Endothelial cell of hepatic sinusoid (primary cell): ENCODE data around the gene PMEPA1.

Experiments
- in situ Hi-C: cut with HindIII; loops from 2 replicates; pipeline ENCODE4 v1.10.0; 2017; ENCODE audit warnings: low sequenced_read_pairs

The PMEPA1 gene

DNA sequence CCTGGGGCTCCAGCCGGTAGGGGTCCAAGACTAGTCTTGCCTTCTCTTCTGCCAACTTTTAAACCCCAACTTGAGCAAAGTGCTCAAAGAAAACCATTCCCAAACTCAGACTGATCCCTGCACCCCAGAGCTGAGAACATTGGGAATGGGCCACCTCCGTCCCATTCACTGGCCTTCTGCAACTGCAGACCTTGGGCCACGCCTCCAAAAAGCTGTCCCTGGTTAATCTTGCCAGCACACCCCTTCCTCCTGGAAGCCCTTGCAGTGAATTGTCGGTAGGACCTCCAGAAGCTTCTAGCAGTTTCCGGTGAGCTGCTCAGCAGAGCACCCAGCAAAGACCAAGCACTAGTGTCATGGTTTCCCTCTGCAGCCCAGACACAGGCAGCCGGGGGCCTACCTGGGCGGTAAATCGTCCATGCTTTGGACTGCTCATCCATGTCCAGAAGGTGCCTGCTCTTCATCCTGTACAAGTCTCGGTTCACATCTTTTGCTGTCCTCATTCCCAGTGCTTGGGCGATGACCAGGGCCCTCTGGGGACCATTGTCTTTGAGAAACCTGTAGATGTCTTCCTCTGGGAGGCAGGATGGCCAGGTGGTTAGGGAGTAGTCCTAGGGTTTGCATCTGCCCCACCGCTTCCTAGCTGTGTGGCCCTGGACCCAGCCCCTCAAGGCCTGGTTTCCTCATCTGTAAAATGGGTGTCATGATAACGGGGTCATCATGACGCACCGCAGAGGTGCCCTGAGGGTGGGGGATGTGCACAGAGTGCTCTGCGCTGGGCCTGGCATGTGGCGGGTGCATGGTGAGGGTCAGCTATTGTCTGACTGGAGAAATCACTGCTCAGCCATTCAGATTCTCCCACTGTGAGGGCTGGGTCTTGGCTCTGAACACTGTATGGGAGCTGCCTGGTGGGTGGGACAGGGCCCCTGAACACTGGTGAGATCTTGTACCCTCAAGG lies 95.0 kb downstream of the PMEPA1 start:
- in situ Hi-C loops = loop anchor here (5.0 kb wide), 1 partner anchor 573 kb away; no protein-coding TSS in a partner anchor

- in situ Hi-C loops = loop anchor here (5.0 kb wide), 1 partner anchor 574 kb away; no protein-coding TSS in a partner anchor
These were observed 96.3 kb downstream of the PMEPA1 start for GRCh38 chr20:57613481-57613921.

GRCh38 chr20:57612916-57613315 lies 96.9 kb downstream of the PMEPA1 start:
- in situ Hi-C loops = loop anchor here (5.0 kb wide), 1 partner anchor 574 kb away; no protein-coding TSS in a partner anchor

GRCh38 chr20:57612436-57612835 lies 97.4 kb downstream of the PMEPA1 start:
- in situ Hi-C loops = loop anchor here (5.0 kb wide), 1 partner anchor 575 kb away; no protein-coding TSS in a partner anchor

DNA sequence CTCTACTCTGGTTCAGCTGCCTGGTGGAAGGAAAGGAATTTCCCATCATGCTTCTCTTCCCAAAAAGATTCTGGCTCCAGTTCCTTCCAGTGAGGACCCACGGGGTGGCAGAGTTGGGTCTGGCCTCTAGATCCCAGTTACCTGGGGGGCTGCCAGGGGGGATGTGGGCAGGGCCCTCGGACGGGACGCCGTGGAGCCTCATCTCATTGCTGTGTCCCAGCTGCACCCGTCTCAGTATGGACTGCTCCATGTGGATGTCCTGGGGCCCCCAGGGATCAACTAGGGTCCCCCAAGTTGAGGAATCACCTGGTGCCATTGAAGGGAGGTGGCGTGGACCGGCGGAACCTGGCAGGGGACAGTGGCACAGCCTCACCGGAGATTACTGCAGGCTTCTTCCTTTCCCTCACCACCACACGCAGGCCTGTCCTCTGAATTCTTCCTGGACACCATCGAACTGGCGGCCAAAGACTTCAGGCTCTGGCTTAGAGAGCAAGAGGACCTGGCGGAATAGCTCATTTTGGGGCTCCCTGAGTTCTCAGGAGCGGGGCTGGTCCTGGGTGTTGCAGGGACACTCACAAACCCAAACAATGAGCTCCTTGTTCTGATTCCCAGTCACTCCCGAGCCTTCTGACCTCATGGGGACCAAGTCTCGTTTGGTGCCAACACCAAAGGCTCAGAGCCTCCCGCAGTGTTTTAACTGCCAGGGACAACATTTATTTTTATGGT lies 98.1 kb downstream of the PMEPA1 start:
- in situ Hi-C loops = loop anchor here (5.0 kb wide), 1 partner anchor 576 kb away; no protein-coding TSS in a partner anchor

DNA sequence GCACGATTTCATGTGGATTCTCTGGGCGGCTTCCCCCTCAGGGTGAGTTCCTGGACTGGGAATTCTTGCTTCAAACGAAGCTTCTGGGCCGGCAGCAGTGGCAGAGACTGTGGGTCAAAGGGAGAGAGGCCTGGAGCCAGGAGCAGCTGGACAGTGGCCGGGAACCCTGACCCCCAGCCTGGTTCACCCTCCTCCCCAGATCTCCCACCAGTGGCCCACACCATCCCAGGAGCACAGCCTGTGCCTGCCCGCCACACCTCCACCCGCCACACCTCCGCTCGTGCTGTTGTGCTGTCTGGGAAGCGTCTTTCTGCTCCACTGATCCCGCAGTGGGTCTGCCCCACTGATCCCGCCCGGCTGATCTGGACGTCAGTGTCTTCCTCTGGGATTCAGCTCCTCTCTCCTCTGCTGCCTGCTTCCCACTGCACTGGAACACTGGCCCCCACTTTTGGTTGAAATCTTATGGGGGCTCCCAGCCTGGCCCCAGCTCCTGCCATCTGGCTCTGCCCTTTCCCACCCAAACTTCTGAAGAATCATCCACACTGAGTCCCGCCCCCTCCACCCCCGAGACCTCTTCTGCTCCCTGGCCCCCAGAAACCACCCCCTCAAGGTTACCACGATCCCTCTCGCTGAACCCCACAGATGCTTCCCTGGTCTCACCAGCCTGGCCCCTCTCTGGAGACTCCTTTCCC lies 99.4 kb downstream of the PMEPA1 start:
- in situ Hi-C loops = loop anchor here (5.0 kb wide), 1 partner anchor 577 kb away; no protein-coding TSS in a partner anchor

DNA sequence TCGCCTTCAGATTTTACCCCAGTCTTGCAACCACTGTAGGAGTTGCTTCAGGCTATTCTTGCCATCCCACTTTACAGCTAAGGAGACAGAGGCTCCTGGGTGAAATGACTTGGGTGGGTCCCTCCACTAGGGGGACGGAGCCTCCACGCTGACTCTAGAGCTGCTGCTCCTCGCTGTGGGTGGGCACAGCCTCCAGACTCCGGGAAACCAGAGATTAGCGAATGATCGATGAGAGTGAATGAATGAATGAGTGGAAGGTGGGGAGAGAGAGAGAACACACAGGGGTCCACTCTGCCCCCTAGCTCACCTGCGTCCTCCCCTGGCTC lies 100.0 kb downstream of the PMEPA1 start:
- in situ Hi-C loops = loop anchor here (5.0 kb wide), 2 partner anchors 37 to 577 kb away; no protein-coding TSS in a partner anchor

- in situ Hi-C loops = loop anchor here (5.0 kb wide), 1 partner anchor 38 kb away; no protein-coding TSS in a partner anchor
These were observed 100.6 kb downstream of the PMEPA1 start for GRCh38 chr20:57609086-57609841.

GRCh38 chr20:57608516-57608915 lies 101.3 kb downstream of the PMEPA1 start:
- in situ Hi-C loops = loop anchor here (5.0 kb wide), 1 partner anchor 39 kb away; no protein-coding TSS in a partner anchor

- in situ Hi-C loops = loop anchor here (5.0 kb wide), 1 partner anchor 41 kb away; no protein-coding TSS in a partner anchor
These were observed 103.9 kb downstream of the PMEPA1 start for GRCh38 chr20:57605878-57606277.

GRCh38 chr20:57605045-57605444 lies 104.8 kb downstream of the PMEPA1 start:
- in situ Hi-C loops = loop anchor here (5.0 kb wide), 1 partner anchor 42 kb away; no protein-coding TSS in a partner anchor

- in situ Hi-C loops = no loop called here
These were observed 106.7 kb downstream of the PMEPA1 start for GRCh38 chr20:57603120-57603519.

DNA sequence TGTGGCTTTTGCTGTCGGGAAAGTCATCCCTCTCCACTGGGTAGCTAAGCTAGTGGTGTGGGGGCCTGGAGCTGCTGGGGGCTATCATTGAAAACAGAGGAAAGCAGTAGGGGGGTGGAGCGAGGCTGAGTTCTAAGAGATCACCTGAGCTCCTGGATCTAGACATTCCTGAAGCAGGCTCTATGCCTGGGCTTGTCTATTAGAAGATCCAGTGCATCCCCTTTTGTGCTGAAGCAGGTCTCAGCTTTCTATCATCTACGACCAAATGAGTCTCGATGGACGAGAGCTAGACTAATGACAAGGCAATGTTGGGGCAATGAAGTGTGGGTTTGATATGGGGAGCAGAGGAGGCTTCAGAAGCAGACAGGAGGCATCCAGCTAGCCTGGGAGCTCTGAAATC lies 108.1 kb downstream of the PMEPA1 start:
- in situ Hi-C loops = no loop called here

- in situ Hi-C loops = no loop called here
These were observed 108.6 kb downstream of the PMEPA1 start for GRCh38 chr20:57601211-57601570.

GRCh38 chr20:57600320-57601210 lies 109.2 kb downstream of the PMEPA1 start:
- in situ Hi-C loops = no loop called here

DNA sequence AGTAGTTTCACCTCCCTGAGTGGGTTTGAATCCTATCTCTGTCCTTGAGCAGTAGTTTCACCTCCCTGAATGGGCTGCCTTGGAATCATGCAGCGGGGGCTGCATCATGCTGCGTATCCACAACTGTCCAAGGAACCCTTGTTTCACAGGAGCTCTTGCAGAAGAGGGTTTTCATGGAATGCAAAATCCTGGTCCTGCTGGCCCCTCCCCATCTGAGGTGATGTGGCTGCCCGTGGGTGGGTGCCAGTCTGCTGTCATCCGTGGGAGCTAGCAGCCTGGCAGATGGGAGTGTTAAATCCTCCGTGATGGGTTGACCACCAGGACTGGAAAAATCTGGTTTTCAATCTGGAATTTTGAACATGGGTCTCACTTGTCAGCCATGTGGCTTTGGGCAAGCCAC lies 111.3 kb downstream of the PMEPA1 start:
- in situ Hi-C loops = no loop called here
